C4-2B (cell line): ENCODE measurements around the gene IL2RG.

Experiments
- CTCF ChIP-seq: fragments of 450-650 bp; conservative IDR thresholded peaks from 2 replicates; pipeline ENCODE4 v1.5.1; 2017; ENCODE audit warnings: mild to moderate bottlenecking
- ZFX ChIP-seq: fragments of 450-650 bp; IDR thresholded peaks from 2 replicates; pipeline ENCODE4 v1.6.1; 2017

- TF ChIP-seq CTCF (no peak), ZFX (no peak)
Observed at GRCh38 chrX:71098951-71099506, 12.3 kb downstream of the IL2RG start.
